Breast epithelium (tissue), 4 donors: ENCODE data around the gene MED20. TPM values are rescaled to one million over a fixed set of nuclear protein-coding genes. Genes with fewer than 3 reads are reported as not detected.

Experiments used
- DNase-seq, 2 donors: peaks; one replicate each; pipeline ENCODE4 v3.0.0-alpha.2; 2019; ENCODE audit warnings: low spot score in 2 of 2
- H3K27ac ChIP-seq, 2 donors: fragments of 200-600 bp; sonication (generic) in 1 of 2; one replicate each; pipeline ENCODE4 v1.5.1; 2016 to 2019; ENCODE audit warnings: mild to moderate bottlenecking in 1 of 2
- H3K27me3 ChIP-seq, 2 donors: fragments of 200-600 bp; sonication (generic) in 1 of 2; one replicate each; pipeline versions ENCODE4 v1.5.1 to v1.6.0; 2017 to 2019; ENCODE audit warnings: control low read depth in 1 of 2, mild to moderate bottlenecking in 1 of 2
- H3K36me3 ChIP-seq: fragments of 200-600 bp; one replicate; pipeline ENCODE4 v1.5.1; 2019
- H3K4me1 ChIP-seq, 2 donors: fragments of 200-600 bp; sonication (generic); one replicate each; pipeline ENCODE4 v1.5.1; 2016 to 2019; ENCODE audit warnings: control low read depth in 1 of 2
- H3K4me3 ChIP-seq, 3 donors: fragments of 200-600 bp; sonication (generic); 1 replicate in 2 of 3; 2 replicates in 1 of 3; pipeline ENCODE4 v1.5.1; 2016 to 2019; ENCODE audit warnings: mild to moderate bottlenecking in 3 of 3, moderate library complexity in 2 of 3
- H3K9me3 ChIP-seq, 2 donors: fragments of 200-600 bp; sonication (generic) in 1 of 2; one replicate each; pipeline ENCODE4 v1.5.1; 2016 to 2019; ENCODE audit warnings: control low read depth in 1 of 2
- CTCF ChIP-seq, 3 donors: fragments of 450-650 bp; IDR thresholded peaks; one replicate each; pipeline ENCODE4 v1.5.1; 2016 to 2017; ENCODE audit warnings: antibody characterized with exemption in 3 of 3, mild to moderate bottlenecking in 3 of 3, moderate library complexity in 3 of 3
- POLR2A ChIP-seq: fragments of 450-650 bp; IDR thresholded peaks from one replicate; pipeline ENCODE4 v1.6.1; 2016; ENCODE audit warnings: antibody characterized with exemption, mild to moderate bottlenecking, moderate library complexity
- POLR2AphosphoS5 ChIP-seq, 3 donors: sonication (generic); formaldehyde crosslinking; IDR thresholded peaks; one replicate each; pipeline ENCODE4 v1.6.1; 2017; ENCODE audit warnings: antibody characterized with exemption in 3 of 3
- intact Hi-C: fragments of 100-400 bp; cut with DNase I; formaldehyde crosslinking; loops from one replicate; pipeline ENCODE4 v1.15.1; 2023; ENCODE audit warnings: low total_unique reads
- total RNA-seq, 3 donors: library from RNA; depleted of rRNA; stranded (reverse); fragments of >200 nt; gene quantifications; one replicate each; pipeline ENCODE4 v1.1.0, GENCODE V29; 2016

The MED20 gene
- total RNA-seq, 3 donors from 2014 or later, result 9.8 to 16.5 (median 9.8) TPM

DNA sequence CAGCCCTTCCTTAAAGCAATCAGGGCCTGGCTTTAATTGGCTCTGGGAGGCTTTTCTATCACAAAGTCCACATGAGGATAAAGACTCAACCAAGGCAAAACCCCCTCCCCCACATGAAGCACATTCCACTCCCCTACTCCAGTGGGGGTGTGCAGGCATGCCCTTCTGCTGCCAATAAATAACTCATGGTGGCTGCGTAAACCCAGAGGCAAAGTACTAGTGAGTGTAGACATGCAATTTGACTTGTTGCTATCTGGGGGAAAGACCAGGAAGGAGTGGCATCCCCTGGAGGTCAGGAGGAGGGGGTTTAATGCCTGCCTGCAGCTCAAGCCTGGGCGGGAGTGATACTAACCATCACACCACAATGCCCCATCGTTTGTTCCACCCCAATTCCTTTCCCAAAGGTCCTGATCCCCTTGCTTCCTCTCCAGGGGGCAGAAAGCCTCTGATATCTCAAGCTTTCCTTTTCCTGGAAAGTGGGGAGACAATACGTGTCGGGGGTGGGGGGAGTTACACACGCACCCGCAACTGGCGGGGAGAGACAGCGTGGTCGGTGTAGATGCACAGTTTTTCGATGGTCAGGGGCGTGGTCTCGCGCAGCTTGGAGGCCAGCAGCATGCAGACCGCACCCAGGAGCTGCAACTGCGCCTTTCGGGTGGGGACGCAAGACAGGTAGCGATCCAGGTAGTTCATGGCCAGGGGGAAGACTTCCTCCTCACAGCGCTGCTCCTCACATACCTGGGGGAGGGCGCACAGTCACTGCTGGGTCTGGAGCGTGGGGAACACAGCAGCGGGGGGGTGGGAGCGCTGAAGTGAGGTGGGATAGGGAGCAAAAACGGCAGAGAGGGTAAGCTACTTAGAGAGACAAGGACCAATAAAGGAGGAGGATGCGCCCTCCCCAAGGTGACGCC lies 19.2 kb upstream of the MED20 start:
- intact Hi-C loops, result loop anchor here (10.0 kb wide), 2 partner anchors 155 to 1045 kb away; partner anchors contain the start of genes PPP2R5D, PRICKLE4 and TOMM6
- Histone ChIP-seq H3K4me3 (peak overlapping the region; percentile 59 to 94 (median 82)), H3K36me3 (peaks cover 5% of the 10 kb centered on the region), H3K27me3 (no peaks in the 10 kb centered on the region), H3K27ac (peak overlapping the region; percentile 52 to 80), H3K9me3 (no peaks in the 10 kb centered on the region), H3K4me1 (peaks cover 19 to 26% of the 10 kb centered on the region in 2 donors)
- TF ChIP-seq CTCF (IDR thresholded peaks at IDR 0.05) (no peak), POLR2AphosphoS5 (IDR thresholded peaks at IDR 0.05) (no peak), POLR2A (no peak)
- no peak for DNase-seq

DNA sequence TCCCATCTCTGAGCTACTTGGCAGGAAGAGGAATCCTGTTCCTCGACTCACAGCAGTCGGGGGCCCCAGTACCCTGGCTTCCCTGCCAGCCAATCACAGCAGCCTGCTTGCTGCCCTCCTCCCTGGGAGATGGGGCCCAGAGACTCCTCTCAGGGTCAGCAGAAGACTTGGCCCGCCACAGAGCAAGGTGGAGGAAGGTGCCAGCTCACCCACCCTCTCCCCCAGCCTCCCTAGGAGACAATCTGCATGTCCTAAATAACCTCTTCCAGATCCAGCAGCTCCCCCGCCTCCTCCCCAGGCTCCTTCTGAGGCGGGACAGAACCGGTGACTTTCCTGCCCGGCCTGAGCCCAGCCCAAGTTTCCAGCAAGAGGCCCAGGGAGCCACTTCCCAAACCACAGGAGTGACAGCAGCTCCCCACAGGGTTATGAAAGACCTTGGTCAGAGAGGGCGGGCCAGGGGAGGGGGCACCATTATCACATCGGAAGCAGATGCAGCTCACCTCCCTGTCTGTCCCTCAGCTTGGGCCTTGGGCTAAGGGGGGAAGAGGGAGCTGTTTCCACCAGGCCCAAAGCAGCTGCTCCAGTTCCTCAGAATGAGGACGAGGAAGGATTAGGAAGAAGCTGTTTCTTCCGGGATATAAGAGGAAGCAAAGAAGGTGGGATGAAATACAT lies 18.4 kb upstream of the MED20 start:
- H3K27ac ChIP-seq, result peak overlapping the region; percentile 52 to 78
- intact Hi-C loops, result loop anchor here (10.0 kb wide), 2 partner anchors 155 to 1045 kb away; partner anchors contain the start of genes PPP2R5D, PRICKLE4 and TOMM6

DNA sequence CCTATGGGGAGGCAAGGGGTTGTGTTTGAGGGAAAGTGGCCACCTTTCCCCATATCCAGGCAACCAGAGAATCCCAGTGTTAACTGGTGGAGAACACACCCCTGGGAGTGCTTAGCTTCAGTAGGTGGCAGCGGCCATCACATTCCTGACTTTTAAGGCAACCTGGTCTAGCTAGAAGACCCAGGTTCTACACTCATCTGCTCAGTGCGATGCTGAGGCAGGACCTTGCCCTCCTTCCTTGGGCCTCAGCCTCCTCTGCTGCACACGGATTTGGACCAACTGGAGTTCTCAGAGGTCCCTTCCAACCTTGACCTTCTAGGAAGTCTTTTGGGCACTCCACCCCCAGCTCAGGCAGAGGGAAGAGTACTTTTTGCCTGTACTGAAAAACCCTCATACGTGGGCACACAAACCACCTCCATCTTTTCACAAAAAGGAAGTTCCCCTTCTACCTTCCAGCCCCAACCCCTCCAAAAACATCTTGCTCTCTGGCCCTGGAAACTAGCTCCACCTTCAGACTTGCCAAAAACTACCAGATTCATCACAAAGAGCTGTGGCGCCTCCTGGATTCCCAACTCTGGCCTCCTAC lies 17.7 kb upstream of the MED20 start:
- peaks cover 19 to 26% of the 10 kb centered on the region in 2 donors for H3K4me1 ChIP-seq
- no peak for TF ChIP-seq CTCF (IDR thresholded peaks at IDR 0.05)
- no peak for TF ChIP-seq POLR2AphosphoS5 (IDR thresholded peaks at IDR 0.05)
- no peak for TF ChIP-seq POLR2A
- DNase-seq, result no peak
- no peaks in the 10 kb centered on the region for H3K9me3 ChIP-seq
- peak overlapping the region in 1 of 3 donors; percentile 94 for H3K4me3 ChIP-seq
- intact Hi-C loops, result loop anchor here (10.0 kb wide), 2 partner anchors 154 to 1046 kb away; partner anchors contain the start of genes PPP2R5D, PRICKLE4 and TOMM6
- no peaks in the 10 kb centered on the region for H3K27me3 ChIP-seq
- H3K36me3 ChIP-seq, result peaks cover 5% of the 10 kb centered on the region
- H3K27ac ChIP-seq, result peak overlapping the region; percentile 52 to 78

More for the DNA sequence above, 18.4 kb upstream of the MED20 start:
- TF ChIP-seq POLR2A, result no peak
- TF ChIP-seq POLR2AphosphoS5 (IDR thresholded peaks at IDR 0.05), result no peak
- TF ChIP-seq CTCF (IDR thresholded peaks at IDR 0.05), result no peak
- Histone ChIP-seq H3K4me1 (peaks cover 19 to 26% of the 10 kb centered on the region in 2 donors), H3K27me3 (no peaks in the 10 kb centered on the region), H3K36me3 (peaks cover 5% of the 10 kb centered on the region), H3K9me3 (no peaks in the 10 kb centered on the region), H3K4me3 (peak overlapping the region in 1 of 3 donors; percentile 94)
- DNase-seq, result no peak

DNA sequence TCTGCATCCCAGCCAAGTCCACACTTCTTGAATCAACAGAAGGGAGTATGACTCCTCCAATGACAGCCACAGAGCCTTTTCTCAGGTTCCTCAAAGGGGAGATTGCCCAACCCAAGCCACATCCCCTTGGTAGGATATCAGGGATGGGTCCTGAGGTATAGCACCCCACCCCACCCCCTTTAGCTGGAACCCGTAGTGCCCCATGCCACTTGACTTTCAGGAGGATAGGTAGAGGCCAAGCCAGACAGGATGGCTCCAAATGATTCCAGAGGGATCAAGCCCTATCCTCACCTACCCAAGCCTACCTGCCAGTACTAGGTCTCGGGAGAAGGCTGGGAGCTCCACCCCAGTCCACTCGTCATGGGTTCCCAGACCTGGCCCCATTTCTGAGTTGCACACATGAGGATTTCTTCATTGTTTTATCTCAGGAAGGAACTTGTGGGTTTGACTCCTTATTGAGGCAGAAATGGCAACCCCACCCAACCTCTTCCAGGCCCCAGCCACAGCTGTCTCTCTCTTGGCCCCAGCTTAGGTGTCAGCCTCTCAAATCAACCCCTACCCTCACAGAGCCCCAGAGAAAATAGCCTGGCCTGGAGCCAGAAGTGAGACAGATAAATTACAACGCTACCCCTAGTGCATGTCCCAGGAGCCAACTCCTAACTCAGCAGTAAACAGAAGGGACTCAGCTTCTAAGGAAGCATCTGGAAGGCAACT lies 17.1 kb upstream of the MED20 start:
- peak overlapping the region; percentile 52 to 78 for H3K27ac ChIP-seq
- no peak for DNase-seq
- TF ChIP-seq POLR2AphosphoS5 (IDR thresholded peaks at IDR 0.05) (no peak), CTCF (IDR thresholded peaks at IDR 0.05) (no peak), POLR2A (no peak)
- H3K4me1 ChIP-seq, result peaks cover 19 to 26% of the 10 kb centered on the region in 2 donors
- H3K27me3 ChIP-seq, result no peaks in the 10 kb centered on the region
- H3K36me3 ChIP-seq, result peaks cover 5% of the 10 kb centered on the region
- no peaks in the 10 kb centered on the region for H3K9me3 ChIP-seq
- peak overlapping the region in 1 of 3 donors; percentile 20 for H3K4me3 ChIP-seq
- intact Hi-C loops, result loop anchor here (10.0 kb wide), 2 partner anchors 153 to 1047 kb away; partner anchors contain the start of genes PPP2R5D, PRICKLE4 and TOMM6
